Caco-2 (cell line): ENCODE measurements around the gene BFSP1. TPM values are rescaled to one million over a fixed set of nuclear protein-coding genes. Genes with fewer than 3 reads are reported as not detected.

Experiments
- BruUV-seq: library from RNA; stranded (reverse); fragments of 400-500 nt; replicated peaks from 2 replicates; lab custom pipeline; 2021; lab: Mats Ljungman, UMichigan
- CTCF ChIA-PET: fragments of 300-600 bp; sonication (Branson Sonifier 250); formaldehyde crosslinking; loops from one replicate; lab custom pipeline; 2022; ENCODE audit warnings: antibody characterized with exemption; lab: Charles Lee
- POLR2A ChIA-PET: fragments of 300-600 bp; sonication (Branson Sonifier 250); formaldehyde crosslinking; loops from one replicate; lab custom pipeline; 2022; ENCODE audit warnings: antibody characterized with exemption; lab: Charles Lee
- DNase-seq, 2 experiments: peaks; one replicate each; pipeline versions ENCODE4 v3.0.0 to v3.0.0-alpha.2; 2020 to 2022
- H3K27me3 ChIP-seq: replicated peaks from 2 replicates; pipeline ENCODE4 v1.6.0; 2011; ENCODE audit warnings: low read length; ENCODE audit not compliant: control insufficient read depth, insufficient read depth
- H3K36me3 ChIP-seq: 2 replicates; pipeline ENCODE4 v1.5.1; 2011; ENCODE audit warnings: low read length; ENCODE audit not compliant: control insufficient read depth, insufficient read depth
- H3K4me1 ChIP-seq: fragments of 250-450 bp; sonication (Bioruptor Pico); 2 replicates; pipeline ENCODE4 v1.5.1; 2020; ENCODE audit warnings: mild to moderate bottlenecking
- H3K4me3 ChIP-seq: 2 replicates; pipeline ENCODE4 v1.5.1; 2011; ENCODE audit warnings: low read depth, mild to moderate bottlenecking, control low read depth, low read length
- H3K9me3 ChIP-seq: fragments of 250-450 bp; sonication (Bioruptor Pico); 2 replicates; pipeline ENCODE4 v1.5.1; 2020; ENCODE audit warnings: mild to moderate bottlenecking, moderate library complexity
- H3K27ac Mint-ChIP-seq: one replicate; pipeline ENCODE4 v1.8.0; 2022; ENCODE audit warnings: mixed read lengths; ENCODE audit not compliant: unreplicated experiment
- H3K27me3 Mint-ChIP-seq: one replicate; pipeline ENCODE4 v1.8.0; 2022; ENCODE audit warnings: mixed read lengths; ENCODE audit not compliant: insufficient read depth, unreplicated experiment
- H3K36me3 Mint-ChIP-seq: one replicate; pipeline ENCODE4 v1.8.0; 2022; ENCODE audit warnings: mild to moderate bottlenecking, mixed read lengths; ENCODE audit not compliant: insufficient read depth, unreplicated experiment
- H3K4me1 Mint-ChIP-seq: one replicate; pipeline ENCODE4 v1.8.0; 2022; ENCODE audit warnings: low read depth, mixed read lengths; ENCODE audit not compliant: unreplicated experiment
- H3K4me3 Mint-ChIP-seq: one replicate; pipeline ENCODE4 v1.8.0; 2022; ENCODE audit warnings: mild to moderate bottlenecking, moderate library complexity, mixed read lengths; ENCODE audit not compliant: unreplicated experiment
- H3K9me3 Mint-ChIP-seq: one replicate; pipeline ENCODE4 v1.8.0; 2022; ENCODE audit warnings: mixed read lengths; ENCODE audit not compliant: unreplicated experiment
- intact Hi-C: fragments of 100-400 bp; cut with micrococcal nuclease; formaldehyde crosslinking; loops from one replicate; pipeline ENCODE4 v1.10.0; 2022; ENCODE audit not compliant: unreplicated experiment
- total RNA-seq: library from RNA; stranded (reverse); gene quantifications from 2 replicates; pipeline ENCODE4 v1.2.3, GENCODE V29; 2022
- TF ChIP-seq, protein P1 (sequence below), 2 experiments: fragments of 200-600 bp in 1 of 2; IDR thresholded peaks; 1 replicate in 1 of 2; 2 replicates in 1 of 2; pipeline versions ENCODE4 v1.5.1 to v1.8.0; 2011 to 2022; ENCODE audit warnings: antibody characterized with exemption in 1 of 2, control low read depth in 1 of 2, inconsistent platforms in 1 of 2, low read depth in 1 of 2, low read length in 1 of 2, mild to moderate bottlenecking in 1 of 2, moderate library complexity in 1 of 2; ENCODE audit not compliant: insufficient read depth in 1 of 2, severe bottlenecking in 1 of 2, unreplicated experiment in 1 of 2

BFSP1 gene
- total RNA-seq, 1 experiment from 2014 or later = 22.7 TPM

DNA sequence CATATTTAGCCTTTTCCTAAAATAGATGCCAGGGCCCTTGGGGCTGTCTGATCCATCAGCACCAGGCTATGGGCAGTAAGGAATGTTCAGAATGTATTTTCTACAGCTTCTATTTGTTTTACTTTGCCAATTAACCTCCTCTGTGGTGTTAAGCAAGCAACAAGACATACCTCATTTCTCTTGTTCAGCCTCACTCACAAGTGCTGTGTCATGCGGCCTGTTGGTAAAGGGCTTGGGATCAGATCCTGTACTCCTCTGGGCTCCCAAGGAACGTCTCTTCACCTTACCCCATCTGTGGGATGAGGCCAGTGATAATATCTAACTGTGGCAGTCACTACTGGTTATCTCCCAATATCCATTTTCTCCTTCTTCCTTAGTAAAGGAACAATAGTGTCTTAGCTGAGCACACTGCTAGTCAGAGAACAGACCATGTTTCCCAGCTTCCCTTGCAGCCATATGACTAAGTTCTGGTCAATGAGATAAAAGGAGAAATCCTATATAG, 31.7 kb upstream of the BFSP1 start:
- H3K4me3 Mint-ChIP-seq = no peak overlapping the region
- CTCF ChIA-PET = no interaction called here
- no peaks in the 10 kb centered on the region for H3K36me3 Mint-ChIP-seq
- H3K9me3 Mint-ChIP-seq = no peaks in the 10 kb centered on the region
- intact Hi-C loops = no loop called here
- no peaks in the 10 kb centered on the region for H3K36me3 ChIP-seq
- H3K9me3 ChIP-seq = no peaks in the 10 kb centered on the region
- H3K4me3 ChIP-seq = no peak overlapping the region
- peak overlapping the region; percentile 20 for H3K27ac Mint-ChIP-seq
- TF ChIP-seq, protein P1, sequence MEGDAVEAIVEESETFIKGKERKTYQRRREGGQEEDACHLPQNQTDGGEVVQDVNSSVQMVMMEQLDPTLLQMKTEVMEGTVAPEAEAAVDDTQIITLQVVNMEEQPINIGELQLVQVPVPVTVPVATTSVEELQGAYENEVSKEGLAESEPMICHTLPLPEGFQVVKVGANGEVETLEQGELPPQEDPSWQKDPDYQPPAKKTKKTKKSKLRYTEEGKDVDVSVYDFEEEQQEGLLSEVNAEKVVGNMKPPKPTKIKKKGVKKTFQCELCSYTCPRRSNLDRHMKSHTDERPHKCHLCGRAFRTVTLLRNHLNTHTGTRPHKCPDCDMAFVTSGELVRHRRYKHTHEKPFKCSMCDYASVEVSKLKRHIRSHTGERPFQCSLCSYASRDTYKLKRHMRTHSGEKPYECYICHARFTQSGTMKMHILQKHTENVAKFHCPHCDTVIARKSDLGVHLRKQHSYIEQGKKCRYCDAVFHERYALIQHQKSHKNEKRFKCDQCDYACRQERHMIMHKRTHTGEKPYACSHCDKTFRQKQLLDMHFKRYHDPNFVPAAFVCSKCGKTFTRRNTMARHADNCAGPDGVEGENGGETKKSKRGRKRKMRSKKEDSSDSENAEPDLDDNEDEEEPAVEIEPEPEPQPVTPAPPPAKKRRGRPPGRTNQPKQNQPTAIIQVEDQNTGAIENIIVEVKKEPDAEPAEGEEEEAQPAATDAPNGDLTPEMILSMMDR (IDR thresholded peaks at IDR 0.05; ENCODE audit: insufficient read depth in 1 of 2, low read depth in 1 of 2, low read length in 1 of 2, severe bottlenecking in 1 of 2, unreplicated experiment in 1 of 2) = no peak
- no peaks in the 10 kb centered on the region for H3K27me3 ChIP-seq
- POLR2A ChIA-PET = no interaction called here
- H3K4me1 ChIP-seq = peaks cover 15% of the 10 kb centered on the region
- peaks cover 4% of the 10 kb centered on the region for H3K4me1 Mint-ChIP-seq
- no peak for DNase-seq
- H3K27me3 Mint-ChIP-seq = no peaks in the 10 kb centered on the region
- BruUV-seq = no TSS peak

DNA sequence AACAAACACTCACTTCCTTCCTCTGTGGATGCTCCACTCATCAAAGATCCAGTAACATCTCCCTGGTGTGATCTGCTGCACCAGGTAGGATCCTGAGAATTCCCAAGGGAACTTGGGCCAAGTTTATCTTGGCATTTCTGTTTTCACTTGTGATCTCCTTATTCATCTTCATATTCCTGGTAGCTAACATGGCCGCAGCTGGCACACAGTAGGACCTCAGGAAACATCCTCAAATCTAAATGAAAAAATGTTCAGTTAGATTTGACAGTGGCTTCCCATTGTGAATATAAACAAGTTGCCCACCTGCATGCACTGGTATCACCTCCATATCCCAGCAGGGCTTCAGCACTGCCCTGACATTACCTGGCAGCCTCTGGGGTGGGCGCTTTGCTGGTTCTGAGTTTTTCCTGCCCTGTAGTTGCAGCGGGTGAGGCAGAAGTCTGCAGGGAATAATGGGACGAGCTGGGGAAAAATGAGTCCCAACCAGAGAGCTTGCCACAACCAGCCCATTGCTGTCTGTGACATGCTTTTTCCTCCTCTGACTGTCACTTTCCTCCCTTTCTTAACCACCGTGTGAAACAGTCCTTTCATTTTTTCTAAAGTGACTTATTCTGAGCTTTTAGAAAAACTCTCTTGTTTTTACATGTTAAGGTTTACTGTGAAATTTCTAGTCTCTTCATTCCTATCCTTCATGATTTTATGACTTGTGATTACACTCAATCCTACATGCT, 29.3 kb upstream of the BFSP1 start:
- H3K27ac Mint-ChIP-seq = peak overlapping the region; percentile 45
- Histone ChIP-seq H3K4me3 (no peak overlapping the region), H3K4me1 (peaks cover 17% of the 10 kb centered on the region), H3K36me3 (no peaks in the 10 kb centered on the region), H3K27me3 (no peaks in the 10 kb centered on the region), H3K9me3 (no peaks in the 10 kb centered on the region)
- intact Hi-C loops = no loop called here
- no peak for DNase-seq
- H3K36me3 Mint-ChIP-seq = no peaks in the 10 kb centered on the region
- no TSS peak for BruUV-seq
- TF ChIP-seq, protein P1 (IDR thresholded peaks at IDR 0.05; ENCODE audit: insufficient read depth in 1 of 2, low read depth in 1 of 2, low read length in 1 of 2, severe bottlenecking in 1 of 2, unreplicated experiment in 1 of 2) = no peak
- CTCF ChIA-PET = no interaction called here
- H3K4me3 Mint-ChIP-seq = no peak overlapping the region
- POLR2A ChIA-PET = interaction anchor here (1.0 kb wide), 1 partner anchor 9 kb away, joined by 8 read pairs; the partner anchor contains the start of gene DSTN
- H3K27me3 Mint-ChIP-seq = no peaks in the 10 kb centered on the region
- H3K4me1 Mint-ChIP-seq = peaks cover 7% of the 10 kb centered on the region
- H3K9me3 Mint-ChIP-seq = no peaks in the 10 kb centered on the region

DNA sequence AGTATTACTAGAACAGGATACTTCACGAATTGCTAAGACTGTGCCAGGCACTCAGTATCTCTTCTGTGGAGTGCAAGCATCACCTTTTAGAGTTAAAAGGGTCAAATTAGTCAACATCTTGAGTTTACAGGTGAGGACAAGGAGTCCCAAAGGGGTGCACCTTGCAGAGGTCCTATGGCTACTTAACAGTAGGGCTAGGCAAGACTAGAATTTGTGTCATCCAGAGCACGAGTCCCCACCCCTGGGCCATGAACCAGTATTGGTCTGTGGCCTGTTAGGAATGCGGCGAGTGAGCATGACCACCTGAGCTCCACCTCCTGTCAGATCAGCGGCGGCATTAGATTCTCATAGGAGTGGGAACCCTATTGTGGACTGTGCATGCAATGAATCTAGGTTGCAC, 28.2 kb upstream of the BFSP1 start:
- DNase-seq = no peak
- H3K4me1 Mint-ChIP-seq = peaks cover 7% of the 10 kb centered on the region
- Histone ChIP-seq H3K27me3 (no peaks in the 10 kb centered on the region), H3K36me3 (no peaks in the 10 kb centered on the region), H3K9me3 (no peaks in the 10 kb centered on the region), H3K4me1 (peaks cover 17% of the 10 kb centered on the region), H3K4me3 (no peak overlapping the region)
- H3K9me3 Mint-ChIP-seq = no peaks in the 10 kb centered on the region
- intact Hi-C loops = no loop called here
- H3K36me3 Mint-ChIP-seq = no peaks in the 10 kb centered on the region
- ChIA-PET POLR2A (interaction anchor here (0.6 to 1.0 kb wide), 2 partner anchors 11 to 581 kb away, joined by 3 to 8 read pairs; partner anchors contain the start of gene DSTN), CTCF (no interaction called here)
- BruUV-seq = no TSS peak
- H3K4me3 Mint-ChIP-seq = no peak overlapping the region
- TF ChIP-seq, protein P1 (IDR thresholded peaks at IDR 0.05; ENCODE audit: insufficient read depth in 1 of 2, low read depth in 1 of 2, low read length in 1 of 2, severe bottlenecking in 1 of 2, unreplicated experiment in 1 of 2) = no peak
- no peaks in the 10 kb centered on the region for H3K27me3 Mint-ChIP-seq
- no peak overlapping the region for H3K27ac Mint-ChIP-seq
